ENCODE measurements around the gene AP1S3.

- TF ChIP-seq CTCF (IDR thresholded peaks at IDR 0.05 in 8 of 11, conservative IDR thresholded peaks at IDR 0.05 in 3 of 11) (no peak), POLR2A (IDR thresholded peaks at IDR 0.05) (no peak)
Measured at GRCh38 chr2:223811757-223812156, 25.6 kb downstream of the AP1S3 start.
